Right cardiac atrium (tissue), 5 donors: ENCODE data around the gene CASP9. TPM values are rescaled to one million over a fixed set of nuclear protein-coding genes. Genes with fewer than 3 reads are reported as not detected.
A peak's percentile ranks its signal among the peaks of the same experiment; 100 is the strongest.

ENCODE experiments used
- ATAC-seq, 2 donors: fragments of 200-7000 bp; cut with Tn5 transposase; one replicate each; pipeline versions ENCODE4 v1.8.0 to v1.9.1; 2020; ENCODE audit warnings: moderate library complexity in 2 of 2, mild to moderate bottlenecking in 1 of 2
- DNase-seq, 3 donors: peaks; one replicate each; pipeline ENCODE4 v3.0.0-alpha.2; 2020
- H3K27ac ChIP-seq: one replicate; pipeline ENCODE4 v1.5.1; 2013; ENCODE audit warnings: mild to moderate bottlenecking, low read length, control low read depth, moderate library complexity
- H3K27me3 ChIP-seq: one replicate; pipeline ENCODE4 v1.6.1; 2013; ENCODE audit not compliant: control insufficient read depth, insufficient read depth
- H3K4me1 ChIP-seq: one replicate; pipeline ENCODE4 v1.6.1; 2013; ENCODE audit warnings: low read length; ENCODE audit not compliant: control insufficient read depth, insufficient read depth
- H3K4me3 ChIP-seq: one replicate; pipeline ENCODE4 v1.5.1; 2013; ENCODE audit warnings: low read length, control low read depth
- H3K9me3 ChIP-seq: one replicate; pipeline ENCODE4 v1.6.1; 2013; ENCODE audit warnings: low read length; ENCODE audit not compliant: control insufficient read depth
- WGBS: extraction: QIAGEN DNeasy Blood & Tissue Kit; methylation state at CpG from one replicate; pipeline ENCODE4 v1.1.7; 2013; 5-methylcytosine and 5-hydroxymethylcytosine counted together
- intact Hi-C, 4 donors: fragments of 100-400 bp; cut with DNase I; formaldehyde crosslinking; loops; one replicate each; pipeline versions ENCODE4 v1.11.0 to v1.14.0; 2022 to 2023
- polyA plus RNA-seq: library from polyadenylated mRNA; stranded (reverse); fragments of 200-250 nt; gene quantifications from one replicate; pipeline ENCODE4 v1.2.3, GENCODE V29; 2013
- total RNA-seq, 4 donors: library from RNA; stranded (reverse); fragmentation: NEBNext Ultra II Directional; extraction: Animal tissue kit (Norgen Biotek cat#: 25700); gene quantifications; one replicate each; pipeline ENCODE4 v1.2.1, GENCODE V29; 2021
- donor health status: healthy with polysubstance abuse.
- donor health status: DM: no; HTN: yes; CAD: no.
- donor health status: DM: no; HTN: no; CAD: no.
- donor health status: DM: no; HTN: yes; CAD: no; lungs with severe emphysema.
- donor health status: DM: yes; HTN: yes; CAD: no.

Gene CASP9
- total and polyA plus RNA-seq, 5 donors, result 8.1 to 14.2 (median 12.8) TPM

DNA sequence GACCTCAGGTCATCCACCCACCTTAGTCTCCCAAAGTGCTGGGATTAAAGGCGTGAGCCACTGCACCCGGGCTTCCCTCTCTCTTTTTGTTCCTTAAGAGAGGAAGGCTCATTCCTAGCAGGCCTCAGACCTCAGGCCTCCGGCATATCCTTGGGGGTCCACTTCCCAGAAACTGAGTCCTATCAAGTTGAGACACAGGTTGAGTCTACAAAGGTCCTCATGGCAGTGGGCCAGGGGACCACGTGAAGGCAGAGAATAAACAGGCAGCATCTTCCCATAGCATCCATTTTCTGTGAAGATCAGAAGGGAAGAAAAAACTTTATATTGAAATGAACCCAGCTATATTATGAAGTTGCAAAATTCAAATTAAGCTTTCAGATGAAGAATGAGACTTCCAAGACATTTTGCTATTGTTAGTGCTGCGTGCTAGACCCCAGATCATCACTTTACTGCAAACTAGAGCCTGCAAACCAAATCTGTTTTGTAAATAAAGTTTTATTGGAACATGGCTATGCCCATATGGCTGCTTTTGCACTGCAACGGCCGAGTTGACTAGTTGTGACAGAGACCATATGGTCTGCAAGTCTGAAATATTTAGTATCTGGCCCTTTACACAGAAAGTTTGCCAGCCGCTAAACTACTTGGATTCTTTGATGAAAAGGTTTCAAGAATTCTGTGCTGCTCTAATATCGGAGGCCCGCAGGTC is 71.0 kb downstream of the CASP9 start:
- H3K4me3 ChIP-seq, result no peak overlapping the region
- ATAC-seq, result no peak
- no peak overlapping the region for H3K27ac ChIP-seq
- H3K27me3 ChIP-seq, result no peaks in the 10 kb centered on the region
- peak in 1 of 3 donors; percentile 5 for DNase-seq
- no peaks in the 10 kb centered on the region for H3K4me1 ChIP-seq
- intact Hi-C loops, result no loop called here
- H3K9me3 ChIP-seq, result no peaks in the 10 kb centered on the region
- 80% methylated on average over 10 of the region's 10 CpGs for WGBS

DNA sequence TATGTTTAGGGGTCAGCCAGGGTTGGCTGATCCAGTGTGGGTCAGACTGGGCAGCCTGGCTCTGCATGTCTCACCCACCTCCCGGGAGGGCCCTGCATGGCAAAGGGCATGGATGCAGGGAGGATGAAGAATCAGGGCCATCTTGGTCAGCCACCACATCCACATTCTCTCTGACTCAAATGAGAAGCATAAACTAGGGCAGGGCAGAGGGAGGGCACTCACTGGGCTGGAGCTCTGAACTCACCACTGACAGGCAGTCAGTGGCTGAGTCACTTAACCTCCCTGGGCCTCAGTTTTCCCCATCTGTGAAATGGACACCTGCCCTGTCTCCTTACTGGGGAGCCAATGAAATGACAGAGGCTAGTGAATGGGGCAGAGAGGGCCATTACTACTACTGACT is 71.8 kb downstream of the CASP9 start:
- Histone ChIP-seq H3K4me1 (no peaks in the 10 kb centered on the region), H3K4me3 (no peak overlapping the region), H3K27me3 (no peaks in the 10 kb centered on the region), H3K27ac (no peak overlapping the region), H3K9me3 (no peaks in the 10 kb centered on the region)
- DNase-seq (no peak), ATAC-seq (no peak)
- intact Hi-C loops, result no loop called here
- WGBS, result 95% methylated on average over 1 of the region's 1 CpG

DNA sequence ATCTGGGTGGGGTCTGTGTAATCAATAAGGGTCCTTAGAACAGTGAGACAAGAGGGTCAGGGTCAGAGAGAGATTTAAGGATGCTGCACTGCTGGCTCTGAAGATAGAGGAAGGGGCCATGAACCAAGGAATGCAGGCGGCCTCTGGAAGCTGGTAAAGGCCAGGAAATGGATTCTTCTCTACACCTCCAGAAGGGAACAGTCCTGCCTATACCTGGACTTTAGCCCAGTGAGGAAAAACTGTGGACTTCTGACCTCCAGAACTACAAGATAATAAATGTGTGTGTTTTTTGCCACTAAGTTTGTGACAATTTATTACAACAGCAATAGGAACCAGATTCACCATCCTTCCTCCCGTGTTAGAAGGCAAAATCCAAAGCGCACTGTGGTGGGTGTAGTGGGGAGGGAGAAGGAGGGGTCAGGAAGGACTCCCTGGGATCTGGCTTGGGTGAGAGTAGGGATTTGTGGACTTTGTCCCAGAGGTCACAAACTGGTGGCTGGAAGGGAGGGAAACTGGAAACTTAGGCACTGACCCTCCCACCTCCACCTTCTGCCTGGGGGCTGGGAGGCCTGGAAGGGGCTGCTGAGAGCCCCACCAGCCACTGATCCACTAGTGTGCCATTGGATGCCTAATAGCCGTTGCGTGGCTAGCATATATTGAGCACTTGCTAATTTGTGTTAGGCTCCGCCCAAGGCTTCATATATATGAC is 72.8 kb downstream of the CASP9 start:
- DNase-seq, result peak in 1 of 3 donors; percentile 18

DNA sequence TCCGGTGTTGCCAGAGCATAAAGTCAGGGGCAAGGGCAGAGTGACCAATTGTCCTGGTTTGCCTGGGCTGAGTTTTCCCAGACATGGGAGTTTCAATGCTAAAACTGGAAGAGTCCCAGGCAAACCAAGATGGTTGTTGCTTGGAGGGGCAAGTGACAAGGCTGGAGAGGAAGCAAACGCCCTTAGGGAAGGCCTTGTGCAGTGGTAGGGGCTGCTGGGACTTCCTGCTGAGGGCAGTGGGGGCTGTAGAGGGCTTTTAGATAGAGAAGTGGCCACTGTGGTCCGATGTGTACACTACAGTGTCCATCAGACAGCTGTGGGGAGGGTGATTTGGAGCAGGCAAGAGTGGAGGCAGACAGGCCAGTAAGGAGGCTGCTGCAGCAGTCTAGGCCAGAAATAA is 74.4 kb downstream of the CASP9 start:
- Histone ChIP-seq H3K27ac (no peak overlapping the region), H3K4me3 (no peak overlapping the region), H3K9me3 (no peaks in the 10 kb centered on the region), H3K4me1 (no peaks in the 10 kb centered on the region), H3K27me3 (no peaks in the 10 kb centered on the region)
- intact Hi-C loops, result no loop called here
- 59% methylated on average over 3 of the region's 3 CpGs for WGBS
- DNase-seq (peak in 1 of 3 donors; percentile 11), ATAC-seq (no peak)

More for the DNA sequence above, 72.8 kb downstream of the CASP9 start:
- ATAC-seq, result no peak
- H3K27ac ChIP-seq, result no peak overlapping the region
- no peaks in the 10 kb centered on the region for H3K9me3 ChIP-seq
- no peaks in the 10 kb centered on the region for H3K27me3 ChIP-seq
- intact Hi-C loops, result no loop called here
- 92% methylated on average over 6 of the region's 6 CpGs for WGBS
- H3K4me3 ChIP-seq, result no peak overlapping the region
- H3K4me1 ChIP-seq, result no peaks in the 10 kb centered on the region

DNA sequence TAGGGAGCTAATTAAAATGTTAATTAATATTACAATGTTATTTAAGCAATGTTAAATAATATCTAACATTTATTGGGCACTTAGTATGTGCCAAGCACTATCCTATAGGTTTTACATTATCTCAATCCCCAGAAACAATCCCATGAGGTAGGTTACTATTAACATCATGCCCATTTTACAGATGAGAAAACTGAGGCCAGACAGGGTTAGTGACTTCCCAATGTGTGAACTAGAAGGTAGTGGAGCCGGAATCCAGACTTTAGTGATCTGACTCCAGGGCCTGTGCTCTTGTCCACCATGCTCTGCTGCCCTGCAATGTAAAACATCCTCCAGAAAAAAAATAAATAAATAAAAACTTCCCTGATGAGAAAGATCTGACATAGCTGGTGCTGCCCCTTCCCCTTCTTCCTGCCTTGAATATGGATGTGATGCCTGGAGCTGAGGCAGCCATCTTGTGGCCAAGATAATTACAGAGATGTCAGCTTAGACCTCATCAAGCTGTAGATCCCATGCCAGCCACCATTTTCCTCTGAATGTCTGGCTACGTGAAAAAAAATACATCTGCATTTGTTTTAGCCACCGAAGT is 75.0 kb downstream of the CASP9 start:
- Histone ChIP-seq H3K4me3 (no peak overlapping the region), H3K27me3 (no peaks in the 10 kb centered on the region), H3K4me1 (peaks cover 2% of the 10 kb centered on the region), H3K27ac (no peak overlapping the region), H3K9me3 (no peaks in the 10 kb centered on the region)
- no peak for DNase-seq
- intact Hi-C loops, result no loop called here
- no peak for ATAC-seq
- 85% methylated on average over 3 of the region's 3 CpGs for WGBS

DNA sequence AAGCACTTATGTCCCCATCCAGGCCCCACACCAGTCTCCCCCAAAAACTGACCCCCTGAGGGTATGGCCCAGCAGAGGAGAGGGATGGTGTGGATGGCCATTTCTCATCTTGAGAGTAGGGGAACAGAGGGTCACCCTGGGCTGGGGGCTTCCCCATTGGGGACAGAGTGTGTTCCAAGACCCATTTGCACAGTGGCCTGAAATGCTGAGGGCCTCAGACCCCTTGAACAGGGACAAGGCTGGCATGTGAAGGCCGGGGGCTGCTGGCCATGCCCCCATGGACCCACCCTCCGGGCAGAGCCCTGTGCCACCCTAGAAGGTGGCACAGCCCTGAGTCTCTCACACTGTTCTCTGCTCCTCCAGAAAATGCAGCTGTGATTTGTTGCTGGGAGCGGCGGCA is 77.8 kb downstream of the CASP9 start:
- no peak overlapping the region for H3K4me3 ChIP-seq
- H3K27me3 ChIP-seq, result no peaks in the 10 kb centered on the region
- ATAC-seq, result no peak
- H3K4me1 ChIP-seq, result peaks cover 2% of the 10 kb centered on the region
- peak in 1 of 3 donors; percentile 2 for DNase-seq
- 82% methylated on average over 4 of the region's 4 CpGs for WGBS
- no peaks in the 10 kb centered on the region for H3K9me3 ChIP-seq
- intact Hi-C loops, result no loop called here
- H3K27ac ChIP-seq, result no peak overlapping the region

DNA sequence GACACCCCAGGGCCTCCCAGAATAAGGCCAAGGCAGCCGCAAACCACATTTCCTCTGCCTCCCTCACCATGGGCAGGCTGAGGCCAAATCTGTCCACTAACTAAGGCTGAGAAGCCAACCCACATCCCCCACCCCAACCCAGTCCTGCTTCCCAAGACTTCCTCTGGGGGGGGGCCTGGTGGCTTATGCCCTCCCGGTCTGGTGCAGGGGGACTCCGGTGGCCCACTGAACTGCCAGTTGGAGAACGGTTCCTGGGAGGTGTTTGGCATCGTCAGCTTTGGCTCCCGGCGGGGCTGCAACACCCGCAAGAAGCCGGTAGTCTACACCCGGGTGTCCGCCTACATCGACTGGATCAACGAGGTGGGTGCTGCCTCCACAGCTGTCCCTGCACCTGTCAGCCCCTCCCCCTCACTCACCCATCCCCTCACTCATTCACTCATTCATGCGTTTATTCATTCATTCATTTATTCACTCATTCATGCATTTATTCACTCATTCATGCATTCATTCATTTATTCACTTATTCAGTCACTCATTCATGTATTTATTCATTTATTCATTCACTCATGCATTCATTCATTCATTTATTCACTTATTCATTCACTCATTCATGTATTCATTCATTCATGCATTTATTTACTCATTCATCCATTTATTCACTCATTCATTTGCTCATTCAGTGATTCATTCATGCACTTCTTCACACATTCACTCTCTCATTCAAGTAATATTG is 78.5 kb downstream of the CASP9 start:
- no peak for ATAC-seq
- no peaks in the 10 kb centered on the region for H3K27me3 ChIP-seq
- H3K27ac ChIP-seq, result no peak overlapping the region
- 78% methylated on average over 14 of the region's 14 CpGs for WGBS
- peak in 1 of 3 donors; percentile 30 for DNase-seq
- H3K9me3 ChIP-seq, result no peaks in the 10 kb centered on the region
- intact Hi-C loops, result no loop called here
- peaks cover 2% of the 10 kb centered on the region for H3K4me1 ChIP-seq
- no peak overlapping the region for H3K4me3 ChIP-seq

DNA sequence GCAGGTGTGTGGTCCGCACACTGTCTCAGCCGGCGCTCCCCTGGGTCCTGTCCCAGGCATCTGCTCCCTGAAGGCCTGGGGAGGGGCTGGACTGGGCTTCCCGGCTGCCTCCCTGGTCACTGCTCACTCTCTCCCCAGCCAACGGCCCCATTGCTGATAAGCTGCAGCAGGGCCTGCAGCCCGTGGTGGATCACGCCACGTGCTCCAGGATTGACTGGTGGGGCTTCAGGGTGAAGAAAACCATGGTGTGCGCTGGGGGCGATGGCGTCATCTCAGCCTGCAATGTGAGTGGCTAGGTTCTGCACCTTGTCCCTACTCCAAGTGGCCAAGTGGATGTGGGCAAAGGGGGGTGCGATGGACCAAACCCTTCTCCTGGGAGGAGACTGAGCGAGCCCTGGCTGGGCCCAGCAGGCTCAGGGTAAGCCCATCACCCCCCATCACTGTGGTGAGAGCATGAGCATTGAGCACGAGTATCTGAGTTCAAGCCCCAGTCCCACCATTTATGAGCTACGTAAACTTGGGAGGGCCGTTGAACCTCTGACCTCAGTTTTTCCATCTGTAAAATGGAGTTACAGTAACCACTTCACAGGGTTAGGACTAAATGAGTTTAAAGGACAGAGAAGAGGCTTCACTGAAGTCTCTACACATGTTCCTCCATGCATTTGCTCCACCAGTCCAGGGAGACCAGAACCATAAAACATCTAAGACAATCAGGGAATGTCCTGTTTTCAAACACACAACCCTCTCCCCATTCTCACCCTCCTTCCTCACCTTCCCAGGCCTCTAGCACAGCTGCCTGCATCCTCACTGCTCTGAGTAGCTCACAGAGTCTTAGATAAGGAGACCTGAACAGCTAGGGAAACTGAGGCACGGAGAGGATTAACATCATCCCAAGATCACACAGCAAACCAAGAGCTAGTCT is 79.3 kb downstream of the CASP9 start:
- Histone ChIP-seq H3K4me3 (no peak overlapping the region), H3K9me3 (no peaks in the 10 kb centered on the region), H3K4me1 (peaks cover 2% of the 10 kb centered on the region), H3K27ac (no peak overlapping the region), H3K27me3 (no peaks in the 10 kb centered on the region)
- 59% methylated on average over 17 of the region's 17 CpGs for WGBS
- DNase-seq, result peak in 1 of 3 donors; percentile 18
- ATAC-seq, result no peak
- intact Hi-C loops, result no loop called here

DNA sequence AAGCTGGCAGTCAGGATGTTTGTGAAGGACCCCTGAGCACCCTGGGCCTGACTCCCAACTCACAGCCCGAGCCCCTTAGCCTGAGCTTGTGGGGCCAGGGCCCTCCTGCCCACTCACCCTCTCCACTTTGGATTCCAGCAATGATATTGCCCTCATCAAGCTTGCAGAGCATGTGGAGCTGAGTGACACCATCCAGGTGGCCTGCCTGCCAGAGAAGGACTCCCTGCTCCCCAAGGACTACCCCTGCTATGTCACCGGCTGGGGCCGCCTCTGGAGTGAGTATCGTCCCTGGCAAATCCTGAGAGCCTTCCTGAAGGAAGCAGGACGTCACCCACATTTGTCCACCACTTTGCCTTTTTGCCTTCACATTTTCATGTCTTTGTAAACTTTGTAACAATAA is 80.7 kb downstream of the CASP9 start:
- 63% methylated on average over 5 of the region's 5 CpGs for WGBS
- H3K4me3 ChIP-seq, result no peak overlapping the region
- peak in 1 of 3 donors; percentile 6 for DNase-seq
- H3K27ac ChIP-seq, result no peak overlapping the region
- no peaks in the 10 kb centered on the region for H3K27me3 ChIP-seq
- H3K9me3 ChIP-seq, result no peaks in the 10 kb centered on the region
- intact Hi-C loops, result no loop called here
- peaks cover 2% of the 10 kb centered on the region for H3K4me1 ChIP-seq
- peak in 1 of 2 donors; percentile 22 for ATAC-seq

DNA sequence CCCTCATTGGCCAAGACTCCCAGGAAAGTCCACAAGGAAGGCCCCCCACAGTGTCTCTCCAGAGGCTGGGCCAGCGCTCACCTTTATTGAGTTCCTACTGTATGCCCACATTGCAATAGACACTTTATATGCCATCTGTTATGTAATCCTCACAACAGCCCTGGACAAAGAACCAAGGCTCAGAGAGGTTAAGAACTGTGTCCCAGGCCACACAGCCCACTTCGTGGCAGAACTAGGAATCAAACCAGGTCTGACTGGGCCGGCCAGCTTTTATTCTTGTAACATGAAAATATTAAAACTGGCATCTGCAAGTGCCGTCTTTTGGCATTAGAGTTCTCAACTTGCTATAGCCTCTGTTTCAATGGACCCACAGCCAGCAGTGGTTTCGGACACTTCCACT is 81.3 kb downstream of the CASP9 start:
- no peak overlapping the region for H3K27ac ChIP-seq
- no peak overlapping the region for H3K4me3 ChIP-seq
- no peaks in the 10 kb centered on the region for H3K27me3 ChIP-seq
- 83% methylated on average over 5 of the region's 5 CpGs for WGBS
- H3K4me1 ChIP-seq, result peaks cover 2% of the 10 kb centered on the region
- DNase-seq (no peak), ATAC-seq (no peak)
- intact Hi-C loops, result no loop called here
- no peaks in the 10 kb centered on the region for H3K9me3 ChIP-seq
